PFSK-1 (cell line): ENCODE measurements around the gene ADGRL3.

Experiments
- POLR2AphosphoS5 ChIP-seq: IDR thresholded peaks from 2 replicates; pipeline ENCODE4 v1.6.1; 2012; ENCODE audit warnings: low read depth, mild to moderate bottlenecking, control low read depth, low read length, moderate library complexity
- REST ChIP-seq, 2 experiments: IDR thresholded peaks; 2 replicates each; pipeline versions ENCODE4 v1.6.1 to v1.8.0; 2011 to 2012; ENCODE audit warnings: low read depth in 2 of 2, low read length in 2 of 2, control low read depth in 1 of 2, inconsistent platforms in 1 of 2, mild to moderate bottlenecking in 1 of 2, moderate library complexity in 1 of 2; ENCODE audit not compliant: insufficient read depth in 1 of 2
- SIN3A ChIP-seq: IDR thresholded peaks from 2 replicates; pipeline ENCODE4 v1.6.1; 2012; ENCODE audit warnings: mild to moderate bottlenecking, low read length, moderate library complexity, borderline replicate concordance; ENCODE audit not compliant: insufficient read depth
- TAF1 ChIP-seq: IDR thresholded peaks from 2 replicates; pipeline ENCODE4 v1.6.1; 2012; ENCODE audit warnings: low read length, control low read depth, borderline replicate concordance; ENCODE audit not compliant: insufficient read depth

DNA sequence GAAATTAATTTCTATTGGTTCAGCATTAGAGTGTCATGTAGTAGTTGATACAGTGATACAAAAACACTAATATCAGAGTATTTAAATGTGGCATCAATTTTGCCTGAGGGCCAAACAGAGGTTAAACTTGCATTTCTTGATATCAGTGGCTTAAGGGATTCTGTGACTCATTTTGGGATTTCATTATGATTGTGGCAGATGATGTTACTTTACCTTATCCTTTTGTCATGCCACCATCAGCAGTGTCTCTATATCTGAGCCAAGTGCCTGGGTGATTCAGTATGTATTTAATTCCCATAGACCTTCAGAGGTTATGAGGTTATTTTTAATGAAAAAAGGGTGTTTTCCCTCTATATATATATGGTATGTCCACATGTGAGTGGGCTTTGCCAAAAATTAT, 582.9 kb downstream of the ADGRL3 start:
- TF ChIP-seq POLR2AphosphoS5 (no peak), REST (IDR thresholded peaks at IDR 0.05; ENCODE audit: insufficient read depth in 1 of 2, low read depth in 2 of 2, low read length in 2 of 2) (no peak), TAF1 (no peak), SIN3A (no peak)
